Psoas muscle (tissue), 8 donors: Measurements from ENCODE around the gene TYW5. TPM values are rescaled to one million over a fixed set of nuclear protein-coding genes. Genes with fewer than 3 reads are reported as not detected.
A peak's percentile ranks its signal among the peaks of the same experiment; 100 is the strongest.

Experiments used
- ATAC-seq, 4 donors: fragments of 200-7000 bp; cut with Tn5 transposase; one replicate each; pipeline ENCODE4 v1.9.1; 2020; ENCODE audit warnings: moderate library complexity in 3 of 4, mild to moderate bottlenecking in 2 of 4
- DNase-seq, 2 donors: peaks; one replicate each; pipeline ENCODE4 v3.0.0-alpha.2; 2020
- H3K27ac ChIP-seq: fragments of 200-600 bp; one replicate; pipeline ENCODE4 v1.8.0; 2022
- H3K27me3 ChIP-seq, 3 donors: fragments of 200-600 bp in 1 of 3; one replicate each; pipeline versions ENCODE4 v1.6.1 to v1.8.0; 2013 to 2022; ENCODE audit warnings: low read length in 2 of 3, mild to moderate bottlenecking in 2 of 3, moderate library complexity in 1 of 3; ENCODE audit not compliant: insufficient read depth in 3 of 3
- H3K36me3 ChIP-seq, 2 donors: fragments of 200-600 bp in 1 of 2; one replicate each; pipeline versions ENCODE4 v1.6.1 to v1.8.0; 2013 to 2022; ENCODE audit warnings: low read depth in 1 of 2, mild to moderate bottlenecking in 1 of 2, moderate library complexity in 1 of 2; ENCODE audit not compliant: insufficient read depth in 1 of 2
- H3K4me1 ChIP-seq: fragments of 200-600 bp; one replicate; pipeline ENCODE4 v1.8.0; 2022
- H3K4me3 ChIP-seq: fragments of 200-600 bp; one replicate; pipeline ENCODE4 v1.8.0; 2022; ENCODE audit warnings: mild to moderate bottlenecking
- H3K9me3 ChIP-seq: fragments of 200-600 bp; one replicate; pipeline ENCODE4 v1.8.0; 2022
- CTCF ChIP-seq: fragments of 200-600 bp; IDR thresholded peaks from one replicate; pipeline ENCODE4 v1.8.0; 2022; ENCODE audit warnings: antibody characterized with exemption
- WGBS, 3 donors: extraction: QIAGEN DNeasy Blood & Tissue Kit; methylation state at CpG; one replicate each; pipeline versions ENCODE4 v1.1.6 to v1.1.7; 2013; 5-methylcytosine and 5-hydroxymethylcytosine counted together
- intact Hi-C, 2 donors: fragments of 100-400 bp; cut with DNase I; formaldehyde crosslinking; loops; one replicate each; pipeline versions ENCODE4 v1.11.0 to v1.14.2; 2022
- polyA plus RNA-seq, 3 donors: library from polyadenylated mRNA; stranded (reverse); fragments of 200-250 nt; gene quantifications; one replicate each; pipeline ENCODE4 v1.2.3, GENCODE V29; 2013
- total RNA-seq, 4 donors: library from RNA; stranded (reverse); fragmentation: NEBNext Ultra II Directional in 2 of 4; extraction: Animal tissue kit (Norgen Biotek cat#: 25700) in 2 of 4; gene quantifications; one replicate each; pipeline versions ENCODE4 v1.2.1 to v1.2.4, GENCODE V29; 2021 to 2023
- donor health status: healthy with polysubstance abuse.
- donor health status: DM: no; HTN: no; CAD: no; lungs with moderate emphysema.
- donor health status: Bipolar disorder and iron deficiency.
- donor health status: healthy.
- donor health status: DM: yes; HTN: yes; CAD: no.
- donor health status: DM: no; HTN: no; CAD: no.
- donor health status: DM: no; HTN: no; CAD: no.
- donor health status: DM: yes; HTN: yes; CAD: no.

TYW5 gene
- total and polyA plus RNA-seq, 7 donors = 2.3 to 6.0 (median 3.3) TPM

GRCh38 chr2:199928626-199929025 lies 26.7 kb downstream of the TYW5 start:
- TF ChIP-seq CTCF = no peak
- ATAC-seq (no peak), DNase-seq (no peak)
- Histone ChIP-seq H3K27ac (no peak overlapping the region), H3K36me3 (peaks cover 2 to 55% of the 10 kb centered on the region in 2 donors), H3K9me3 (no peaks in the 10 kb centered on the region), H3K4me3 (no peak overlapping the region), H3K4me1 (no peaks in the 10 kb centered on the region), H3K27me3 (no peaks in the 10 kb centered on the region)
- intact Hi-C loops = no loop called here

DNA sequence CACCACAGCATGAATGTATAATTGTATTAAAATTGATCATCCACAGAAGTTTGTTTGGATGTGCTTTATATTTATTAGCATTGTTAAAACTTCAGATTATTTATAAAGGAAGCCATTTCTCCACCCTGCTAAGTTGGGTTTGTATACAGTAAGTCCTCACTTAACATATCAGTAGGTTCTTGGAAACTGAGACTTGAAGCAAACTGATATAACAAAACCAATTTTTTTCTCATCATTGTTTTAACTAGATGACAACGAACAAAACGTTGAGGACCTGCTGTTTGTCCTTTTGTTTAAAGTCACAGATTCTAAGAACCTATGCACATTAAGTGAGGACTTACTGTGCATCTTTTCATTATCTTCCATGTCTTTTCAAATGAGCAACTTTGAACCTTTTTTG lies 27.1 kb downstream of the TYW5 start:
- no peak overlapping the region for H3K4me3 ChIP-seq
- no peaks in the 10 kb centered on the region for H3K27me3 ChIP-seq
- WGBS, 3 donors = 31 to 44% (median 35%) methylated on average over 2 of the region's 2 CpGs
- peaks cover 2 to 52% of the 10 kb centered on the region in 2 donors for H3K36me3 ChIP-seq
- no peak for ATAC-seq
- no peaks in the 10 kb centered on the region for H3K4me1 ChIP-seq
- no peak overlapping the region for H3K27ac ChIP-seq
- DNase-seq = no peak
- H3K9me3 ChIP-seq = no peaks in the 10 kb centered on the region
- intact Hi-C loops = no loop called here
- no peak for TF ChIP-seq CTCF

- Histone ChIP-seq H3K4me3 (no peak overlapping the region), H3K27ac (no peak overlapping the region), H3K27me3 (no peaks in the 10 kb centered on the region), H3K36me3 (peaks cover 0 to 38% of the 10 kb centered on the region in 2 donors), H3K4me1 (peaks cover 8% of the 10 kb centered on the region), H3K9me3 (no peaks in the 10 kb centered on the region)
- ATAC-seq (no peak), DNase-seq (no peak)
- 49 to 69% (median 57%) methylated on average over 1 of the region's 1 CpG for WGBS, 3 donors
- intact Hi-C loops = no loop called here
- TF ChIP-seq CTCF = no peak
These were observed 28.5 kb downstream of the TYW5 start for GRCh38 chr2:199926806-199927205.

- DNase-seq (no peak), ATAC-seq (peak in 1 of 4 donors; percentile 10)
- Histone ChIP-seq H3K9me3 (no peaks in the 10 kb centered on the region), H3K27ac (no peak overlapping the region), H3K27me3 (no peaks in the 10 kb centered on the region), H3K4me3 (no peak overlapping the region), H3K4me1 (peaks cover 8% of the 10 kb centered on the region), H3K36me3 (peaks cover 0 to 27% of the 10 kb centered on the region in 2 donors)
- intact Hi-C loops = no loop called here
- WGBS, 3 donors = 60 to 75% (median 70%) methylated on average over 2 of the region's 2 CpGs
- TF ChIP-seq CTCF = no peak
These were observed 31.4 kb downstream of the TYW5 start for GRCh38 chr2:199923924-199924323.

GRCh38 chr2:199922856-199923255 lies 32.4 kb downstream of the TYW5 start:
- H3K36me3 ChIP-seq = peaks cover 0 to 32% of the 10 kb centered on the region in 2 donors
- intact Hi-C loops = no loop called here
- H3K27ac ChIP-seq = no peak overlapping the region
- H3K4me3 ChIP-seq = no peak overlapping the region
- H3K4me1 ChIP-seq = peaks cover 8% of the 10 kb centered on the region
- TF ChIP-seq CTCF = no peak
- peak in 1 of 4 donors; percentile 42 for ATAC-seq
- H3K27me3 ChIP-seq = no peaks in the 10 kb centered on the region
- 63 to 78% (median 69%) methylated on average over 5 of the region's 5 CpGs for WGBS, 3 donors
- H3K9me3 ChIP-seq = no peaks in the 10 kb centered on the region
- DNase-seq = no peak
